HepG2 (cell line): ENCODE measurements around the gene HSP90AB1. TPM values are rescaled to one million over a fixed set of nuclear protein-coding genes. Genes with fewer than 3 reads are reported as not detected.

Source experiments
- ERF ChIP-seq: IDR thresholded peaks from 2 replicates; pipeline ENCODE4 v1.6.1; 2018; ENCODE audit warnings: missing biosample characterization, missing genetic modification reagents
- MAFK ChIP-seq, 2 experiments: IDR thresholded peaks in 1 of 2; conservative IDR thresholded peaks in 1 of 2; 2 replicates each; pipeline ENCODE4 v1.6.1; 2011; ENCODE audit warnings: improper control_type of control experiment in 2 of 2, low read length in 2 of 2
- MBD4 ChIP-seq: IDR thresholded peaks from 2 replicates; pipeline ENCODE4 v1.6.1; 2012; ENCODE audit warnings: low read length, inconsistent platforms, borderline replicate concordance
- MEF2D ChIP-seq: sonication (generic); formaldehyde crosslinking; IDR thresholded peaks from 2 replicates; pipeline ENCODE4 v1.5.1; 2020; ENCODE audit warnings: mild to moderate bottlenecking, missing genetic modification reagents
- PBX3 ChIP-seq: sonication (generic); formaldehyde crosslinking; IDR thresholded peaks from 2 replicates; pipeline ENCODE4 v1.8.1; 2023; ENCODE audit warnings: missing genetic modification reagents, inconsistent platforms, borderline replicate concordance
- RNF219 ChIP-seq: sonication (generic); formaldehyde crosslinking; IDR thresholded peaks from 2 replicates; pipeline ENCODE4 v1.5.0; 2020; ENCODE audit warnings: mild to moderate bottlenecking, missing genetic modification reagents
- RXRB ChIP-seq: IDR thresholded peaks from 2 replicates; pipeline ENCODE4 v1.6.1; 2016; ENCODE audit warnings: borderline replicate concordance, missing genetic modification reagents, missing compliant biosample characterization
- TFDP1 ChIP-seq: IDR thresholded peaks from 2 replicates; pipeline ENCODE4 v1.6.1; 2016; ENCODE audit warnings: missing compliant biosample characterization, missing genetic modification reagents, borderline replicate concordance
- ZBTB26 ChIP-seq: IDR thresholded peaks from 2 replicates; pipeline ENCODE4 v1.6.1; 2016; ENCODE audit warnings: missing compliant biosample characterization, missing genetic modification reagents, borderline replicate concordance
- ZNF292 ChIP-seq: sonication (generic); formaldehyde crosslinking; IDR thresholded peaks from 2 replicates; pipeline ENCODE4 v1.8.1; 2022; ENCODE audit warnings: mild to moderate bottlenecking, low read depth, missing genetic modification reagents, borderline replicate concordance
- ZNF510 ChIP-seq: sonication (generic); formaldehyde crosslinking; IDR thresholded peaks from 2 replicates; pipeline ENCODE4 v1.4.0; 2020; ENCODE audit warnings: low read depth, mild to moderate bottlenecking, missing genetic modification reagents
- ZNF577 ChIP-seq: sonication (generic); formaldehyde crosslinking; IDR thresholded peaks from 2 replicates; pipeline ENCODE4 v1.4.0; 2020; ENCODE audit warnings: mild to moderate bottlenecking, low read depth, missing genetic modification reagents, borderline replicate concordance
- ZNF883 ChIP-seq: sonication (generic); formaldehyde crosslinking; IDR thresholded peaks from 2 replicates; pipeline ENCODE4 v1.5.1; 2020; ENCODE audit warnings: mild to moderate bottlenecking, missing genetic modification reagents; ENCODE audit errors: not compliant biosample characterization
- ZNF891 ChIP-seq: sonication (generic); formaldehyde crosslinking; IDR thresholded peaks from 2 replicates; pipeline ENCODE4 v1.5.0; 2020; ENCODE audit warnings: mild to moderate bottlenecking, missing genetic modification reagents
- polyA plus RNA-seq, 8 experiments: library from polyadenylated mRNA; depleted of rRNA in 3 of 8; stranded (reverse) in 7 of 8; unstranded in 1 of 8; fragments of >200 nt; fragmentation: Illumina TruSeq in 4 of 8; extraction: Trizol in 4 of 8; gene quantifications; 2 replicates each; pipeline versions ENCODE4 v1.2.1 to v1.2.3, GENCODE V29; 2011 to 2016; ENCODE audit warnings: low read depth in 4 of 8, missing spikeins in 1 of 8, mixed read lengths in 1 of 8; ENCODE audit not compliant: insufficient read depth in 1 of 8
- total RNA-seq, 5 experiments: library from RNA; depleted of rRNA; stranded (reverse); fragments of >200 nt; fragmentation: Illumina TruSeq; extraction: Trizol; gene quantifications; 2 replicates each; pipeline ENCODE4 v1.2.3, GENCODE V29; 2016; ENCODE audit warnings: low read depth in 1 of 5
- TF ChIP-seq, protein P1 (sequence below): sonication (generic); formaldehyde crosslinking; IDR thresholded peaks from 2 replicates; pipeline ENCODE4 v1.5.0; 2020; ENCODE audit warnings: mild to moderate bottlenecking, missing genetic modification reagents
- TF ChIP-seq, protein P2 (sequence below): fragments of 450-650 bp; IDR thresholded peaks from 2 replicates; pipeline ENCODE4 v1.6.1; 2017; ENCODE audit warnings: mild to moderate bottlenecking

HSP90AB1 gene
- total and polyA plus RNA-seq, 2 of the 13 experiments (the other 11 are each of a cell fraction or from before 2014, with no cell fraction given), result 1,325 to 1,472 TPM

DNA sequence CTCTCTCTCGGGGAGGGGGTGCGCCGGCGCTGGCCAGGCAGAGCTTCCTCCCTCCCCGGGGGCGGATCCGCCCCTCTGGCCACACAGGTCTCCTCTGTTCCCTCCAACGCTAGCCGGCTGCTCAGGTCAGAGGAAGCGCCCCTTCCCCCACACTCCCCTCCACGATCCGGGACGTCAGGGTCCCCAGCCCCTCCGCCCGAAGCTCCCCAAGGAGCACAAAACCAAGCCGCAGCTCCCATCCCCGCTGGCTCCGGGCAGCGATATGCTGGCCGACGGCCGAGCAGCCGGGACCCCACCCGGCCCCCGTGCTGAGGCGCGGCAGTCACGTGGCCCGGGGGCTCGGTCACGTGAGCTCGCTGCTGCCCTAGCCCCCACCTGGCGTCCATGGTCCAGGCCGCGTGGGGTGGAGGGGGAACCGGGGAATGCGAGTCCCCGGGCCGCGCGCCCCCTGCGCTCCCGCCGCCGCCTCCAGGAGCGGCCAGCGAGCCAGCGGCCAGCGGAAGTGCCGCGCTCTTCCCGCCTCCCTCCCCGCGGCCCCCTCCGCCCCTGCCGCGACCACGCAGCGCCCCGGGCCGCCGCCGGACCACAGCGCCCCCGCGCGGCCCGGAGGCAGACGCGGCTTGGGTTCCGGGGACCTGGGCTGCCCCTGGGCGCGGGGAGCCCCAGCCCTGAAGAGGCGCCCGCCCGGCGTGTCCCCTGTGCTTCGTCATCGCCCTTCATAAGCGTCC is 10.3 kb downstream of the HSP90AB1 start, which contains the start of gene SLC35B2 (continued):
- TF ChIP-seq PBX3 (CRISPR knock-in tag) (no peak), MEF2D (no peak), RNF219 (CRISPR knock-in tag) (no peak), MBD4 (no peak), ZNF891 (CRISPR knock-in tag) (peak; percentile 89), ZNF577 (no peak; the same call in 1 of the 2 replicates), ERF (CRISPR knock-in tag) (peak; percentile 86), RXRB (CRISPR knock-in tag) (peak; percentile 60), ZBTB26 (CRISPR knock-in tag) (peak; percentile 59), TFDP1 (CRISPR knock-in tag) (peak; percentile 66), ZNF510 (CRISPR knock-in tag) (no peak; the same call in 1 of the 2 replicates), ZNF292 (CRISPR knock-in tag) (peak; percentile 67; the same call in 1 of the 2 replicates), MAFK (conservative IDR thresholded peaks at IDR 0.05 in 1 of 2, IDR thresholded peaks at IDR 0.05 in 1 of 2; ENCODE audit: low read length in 2 of 2) (no peak), ZNF883 (peak; percentile 19)
- TF ChIP-seq, protein P1, sequence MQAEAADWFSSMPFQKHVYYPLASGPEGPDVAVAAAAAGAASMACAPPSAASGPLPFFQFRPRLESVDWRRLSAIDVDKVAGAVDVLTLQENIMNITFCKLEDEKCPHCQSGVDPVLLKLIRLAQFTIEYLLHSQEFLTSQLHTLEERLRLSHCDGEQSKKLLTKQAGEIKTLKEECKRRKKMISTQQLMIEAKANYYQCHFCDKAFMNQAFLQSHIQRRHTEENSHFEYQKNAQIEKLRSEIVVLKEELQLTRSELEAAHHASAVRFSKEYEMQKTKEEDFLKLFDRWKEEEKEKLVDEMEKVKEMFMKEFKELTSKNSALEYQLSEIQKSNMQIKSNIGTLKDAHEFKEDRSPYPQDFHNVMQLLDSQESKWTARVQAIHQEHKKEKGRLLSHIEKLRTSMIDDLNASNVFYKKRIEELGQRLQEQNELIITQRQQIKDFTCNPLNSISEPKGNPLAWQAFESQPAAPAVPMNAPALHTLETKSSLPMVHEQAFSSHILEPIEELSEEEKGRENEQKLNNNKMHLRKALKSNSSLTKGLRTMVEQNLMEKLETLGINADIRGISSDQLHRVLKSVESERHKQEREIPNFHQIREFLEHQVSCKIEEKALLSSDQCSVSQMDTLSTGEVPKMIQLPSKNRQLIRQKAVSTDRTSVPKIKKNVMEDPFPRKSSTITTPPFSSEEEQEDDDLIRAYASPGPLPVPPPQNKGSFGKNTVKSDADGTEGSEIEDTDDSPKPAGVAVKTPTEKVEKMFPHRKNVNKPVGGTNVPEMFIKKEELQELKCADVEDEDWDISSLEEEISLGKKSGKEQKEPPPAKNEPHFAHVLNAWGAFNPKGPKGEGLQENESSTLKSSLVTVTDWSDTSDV (CRISPR knock-in tag), result no peak
- TF ChIP-seq, protein P2, sequence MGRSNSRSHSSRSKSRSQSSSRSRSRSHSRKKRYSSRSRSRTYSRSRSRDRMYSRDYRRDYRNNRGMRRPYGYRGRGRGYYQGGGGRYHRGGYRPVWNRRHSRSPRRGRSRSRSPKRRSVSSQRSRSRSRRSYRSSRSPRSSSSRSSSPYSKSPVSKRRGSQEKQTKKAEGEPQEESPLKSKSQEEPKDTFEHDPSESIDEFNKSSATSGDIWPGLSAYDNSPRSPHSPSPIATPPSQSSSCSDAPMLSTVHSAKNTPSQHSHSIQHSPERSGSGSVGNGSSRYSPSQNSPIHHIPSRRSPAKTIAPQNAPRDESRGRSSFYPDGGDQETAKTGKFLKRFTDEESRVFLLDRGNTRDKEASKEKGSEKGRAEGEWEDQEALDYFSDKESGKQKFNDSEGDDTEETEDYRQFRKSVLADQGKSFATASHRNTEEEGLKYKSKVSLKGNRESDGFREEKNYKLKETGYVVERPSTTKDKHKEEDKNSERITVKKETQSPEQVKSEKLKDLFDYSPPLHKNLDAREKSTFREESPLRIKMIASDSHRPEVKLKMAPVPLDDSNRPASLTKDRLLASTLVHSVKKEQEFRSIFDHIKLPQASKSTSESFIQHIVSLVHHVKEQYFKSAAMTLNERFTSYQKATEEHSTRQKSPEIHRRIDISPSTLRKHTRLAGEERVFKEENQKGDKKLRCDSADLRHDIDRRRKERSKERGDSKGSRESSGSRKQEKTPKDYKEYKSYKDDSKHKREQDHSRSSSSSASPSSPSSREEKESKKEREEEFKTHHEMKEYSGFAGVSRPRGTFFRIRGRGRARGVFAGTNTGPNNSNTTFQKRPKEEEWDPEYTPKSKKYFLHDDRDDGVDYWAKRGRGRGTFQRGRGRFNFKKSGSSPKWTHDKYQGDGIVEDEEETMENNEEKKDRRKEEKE, result no peak
